Choroid plexus epithelial cell (primary cell): ENCODE measurements around the gene ST6GALNAC2.
A peak's percentile ranks its signal among the peaks of the same experiment; 100 is the strongest.

Source experiments
- DNase-seq: peaks from one replicate; pipeline ENCODE4 v3.0.0-alpha.2; 2010; ENCODE audit warnings: low read depth
- H3K4me3 ChIP-seq: 2 replicates; pipeline ENCODE4 v1.5.1; 2011; ENCODE audit warnings: low read depth, mild to moderate bottlenecking, control low read depth, low read length, moderate library complexity
- CTCF ChIP-seq: conservative IDR thresholded peaks from 2 replicates; pipeline ENCODE4 v1.5.1; 2011; ENCODE audit warnings: low read depth, mild to moderate bottlenecking, control low read depth, inconsistent platforms, low read length, moderate library complexity

Gene ST6GALNAC2

DNA sequence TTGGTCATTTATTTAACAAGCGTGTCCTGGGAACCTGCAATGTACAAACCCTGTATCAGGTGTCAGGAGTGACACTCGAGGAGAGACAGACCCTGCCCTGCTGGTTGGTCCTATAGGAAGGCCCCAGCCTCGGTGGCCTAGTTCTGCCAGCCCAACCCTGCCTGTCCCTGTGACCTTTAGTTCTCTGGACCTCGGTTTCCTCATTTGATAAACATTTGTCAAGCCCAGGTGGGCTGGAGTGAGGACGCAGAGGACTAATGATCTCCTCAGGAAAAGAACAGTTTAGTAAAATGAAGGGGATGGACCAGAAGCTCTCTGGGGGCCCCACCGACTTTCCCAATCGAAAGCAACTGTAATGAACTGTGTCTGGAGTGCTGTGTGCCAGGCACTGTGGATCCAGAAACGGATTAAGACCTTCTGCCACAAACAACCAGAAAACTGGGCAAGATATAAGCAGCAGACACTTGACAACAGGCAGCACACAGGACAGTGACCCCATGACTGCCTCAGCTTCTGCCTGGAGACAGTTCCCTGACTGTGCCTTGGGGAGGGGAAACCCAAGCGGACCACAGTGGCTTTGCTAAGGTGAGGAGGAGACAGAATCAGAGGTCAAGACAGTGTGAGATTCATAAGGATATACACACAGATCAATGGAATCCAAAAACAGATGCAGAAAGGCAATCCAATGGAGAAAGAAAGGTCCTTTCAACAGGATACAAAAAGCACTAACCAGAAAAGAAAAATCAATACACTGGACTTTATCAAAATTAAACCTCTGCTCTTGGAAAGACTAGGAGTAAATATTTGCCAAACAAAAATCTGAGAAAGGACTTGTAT lies 37.1 kb downstream of the ST6GALNAC2 start:
- H3K4me3 ChIP-seq, result no peak overlapping the region
- no peak for TF ChIP-seq CTCF
- DNase-seq, result no peak

DNA sequence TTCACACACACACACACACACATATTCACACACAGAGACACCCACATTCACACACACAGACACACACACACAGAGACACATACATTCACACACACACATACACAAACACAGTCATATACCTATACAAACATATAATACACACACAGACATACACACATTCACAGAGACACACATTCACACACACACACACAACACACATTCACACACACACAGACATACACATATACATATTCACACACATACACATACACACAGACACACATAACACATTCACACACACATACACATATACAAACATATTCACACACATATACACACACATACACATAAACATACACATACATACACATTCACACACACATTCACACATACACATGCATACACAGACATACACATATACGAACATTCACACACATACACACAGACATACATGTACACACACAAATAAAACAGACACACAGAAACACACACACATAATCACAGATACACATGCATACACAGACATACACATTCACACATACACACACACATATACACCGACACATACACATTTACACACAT lies 37.9 kb downstream of the ST6GALNAC2 start:
- DNase-seq, result no peak
- TF ChIP-seq CTCF, result no peak
- no peak overlapping the region for H3K4me3 ChIP-seq

- TF ChIP-seq CTCF, result peak; percentile 79
- peak; percentile 83 for DNase-seq
- no peak overlapping the region for H3K4me3 ChIP-seq
These were observed 38.4 kb downstream of the ST6GALNAC2 start for GRCh38 chr17:76547183-76547641.

- peak; percentile 91 for DNase-seq
- H3K4me3 ChIP-seq, result no peak overlapping the region
- peak; percentile 2 for TF ChIP-seq CTCF
These were observed 39.0 kb downstream of the ST6GALNAC2 start for GRCh38 chr17:76546556-76547182.

GRCh38 chr17:76545918-76546555 lies 39.6 kb downstream of the ST6GALNAC2 start:
- no peak for TF ChIP-seq CTCF
- DNase-seq, result peak; percentile 17
- H3K4me3 ChIP-seq, result no peak overlapping the region

DNA sequence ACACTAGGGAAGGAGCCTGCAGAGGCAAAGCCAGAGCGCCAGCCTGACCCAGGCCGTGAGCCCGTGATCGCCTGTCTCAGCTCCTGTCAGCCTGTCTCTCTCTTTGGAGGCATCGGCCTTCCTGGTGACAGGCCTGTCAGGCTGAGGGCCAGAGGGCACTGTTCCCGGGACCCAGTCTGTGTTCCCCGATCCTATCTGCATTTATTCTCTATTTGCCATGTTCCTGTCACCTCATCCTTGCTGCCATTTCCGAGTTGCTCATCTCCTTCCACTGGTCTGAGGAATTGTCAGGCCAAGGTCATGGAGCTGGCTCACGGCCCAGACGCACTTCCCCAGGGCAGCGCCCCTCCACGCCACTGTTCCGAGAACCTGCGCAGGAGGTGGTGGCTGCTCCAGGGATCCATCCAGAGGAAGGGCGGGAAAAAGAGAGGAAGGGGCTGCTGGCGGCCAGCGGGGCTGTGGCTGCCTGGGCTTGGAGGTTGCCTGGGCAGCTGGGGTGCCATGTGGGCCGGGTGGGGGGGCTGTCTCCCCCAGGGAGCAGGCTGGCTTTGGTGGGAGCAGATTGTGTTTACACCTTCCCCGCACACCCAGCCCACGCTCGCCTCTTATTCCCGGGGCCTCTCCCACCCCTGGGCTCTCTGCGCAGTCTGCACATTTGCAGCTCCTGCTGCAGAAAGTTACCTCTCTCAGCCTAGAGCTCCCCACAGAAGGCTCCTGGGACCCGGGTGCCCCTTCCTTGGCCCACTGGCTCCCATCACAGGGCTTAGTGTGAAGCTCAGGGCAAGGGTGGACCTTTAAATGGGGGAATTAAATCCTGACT lies 40.9 kb downstream of the ST6GALNAC2 start:
- no peak for TF ChIP-seq CTCF
- no peak overlapping the region for H3K4me3 ChIP-seq
- no peak for DNase-seq
